AG04450 (cell line): ENCODE results near the gene CCDC85B. TPM values are rescaled to one million over a fixed set of nuclear protein-coding genes. Genes with fewer than 3 reads are reported as not detected.

Experiments used
- CTCF ChIA-PET: fragments of 300-600, 350-600 bp; formaldehyde crosslinking; extraction: SDS; loops from one replicate; lab custom pipeline; 2022; ENCODE audit warnings: antibody characterized with exemption, inconsistent platforms; lab: Charles Lee
- POLR2A ChIA-PET: fragments of 350-600 bp; formaldehyde crosslinking; extraction: SDS; loops from one replicate; lab custom pipeline; 2021; ENCODE audit warnings: antibody characterized with exemption, inconsistent platforms; lab: Yijun Ruan, JAX
- DNase-seq: peaks from one replicate; pipeline ENCODE4 v3.0.0-alpha.2; 2011; ENCODE audit warnings: low read depth, low spot score
- H3K27ac ChIP-seq: one replicate; pipeline ENCODE4 v1.5.1; 2012; ENCODE audit warnings: low read depth, low read length, control low read depth
- H3K27me3 ChIP-seq: one replicate; pipeline ENCODE4 v1.6.0; 2012; ENCODE audit warnings: low read length; ENCODE audit not compliant: control insufficient read depth, insufficient read depth
- H3K4me3 ChIP-seq: 2 replicates; pipeline ENCODE4 v1.5.1; 2011; ENCODE audit warnings: mild to moderate bottlenecking, low read depth, low read length, control low read depth
- H3K9me3 ChIP-seq: 2 replicates; pipeline ENCODE4 v1.5.1; 2012; ENCODE audit warnings: low read length; ENCODE audit not compliant: control insufficient read depth, insufficient read depth
- CTCF ChIP-seq: IDR thresholded peaks from 2 replicates; pipeline ENCODE4 v1.5.1; 2011; ENCODE audit warnings: low read depth, low read length, control low read depth, inconsistent platforms
- polyA minus RNA-seq: library from RNA; depleted of rRNA, polyadenylated mRNA; stranded (reverse); fragments of >200 nt; gene quantifications from 2 replicates; pipeline ENCODE4 v1.2.3, GENCODE V29; 2011; rRNA and poly(A)+ RNA removed
- polyA plus RNA-seq: library from polyadenylated mRNA; depleted of rRNA; stranded (reverse); fragments of >200 nt; gene quantifications from 2 replicates; pipeline ENCODE4 v1.2.3, GENCODE V29; 2011; rRNA removed

The CCDC85B gene
- polyA plus RNA-seq (13.1 and 20.2 TPM in 2 replicates), polyA minus RNA-seq (2.3 and 2.8 TPM in 2 replicates)

- no peak; the same call in 1 of the 2 replicates for TF ChIP-seq CTCF
- ChIA-PET POLR2A (interaction anchor here (0.6 to 7.3 kb wide), 22 partner anchors 10 to 422 kb away, joined by 3 to 153 read pairs (median 5); partner anchors contain the start of genes BANF1, CFL1, EFEMP2 and EIF1AD), CTCF (interaction anchor here (1.5 to 8.9 kb wide), 7 partner anchors 7 to 178 kb away, joined by 3 to 157 read pairs (median 30); partner anchors contain the start of genes CFL1, FOSL1 and MUS81)
- Histone ChIP-seq H3K27me3 (no peaks in the 10 kb centered on the region), H3K9me3 (no peaks in the 10 kb centered on the region), H3K27ac (peak within 1 kb of the TSS; percentile 98), H3K4me3 (peak within 1 kb of the TSS; percentile 72)
- DNase-seq = peak; percentile 89
Observed at GRCh38 chr11:65890324-65891218, at the start of gene CCDC85B. Gene CCDC85B (plus strand): TSS chr11:65890673. CDS start chr11:65890784, 111 bp downstream.

GRCh38 chr11:65842144-65842543 is 48.3 kb upstream of the CCDC85B start:
- CTCF ChIA-PET = interaction anchor here (0.9 kb wide), 1 partner anchor 43 kb away, joined by 6 read pairs; no protein-coding TSS in a partner anchor
- TF ChIP-seq CTCF = no peak
- no peak overlapping the region for H3K4me3 ChIP-seq
- no peaks in the 10 kb centered on the region for H3K9me3 ChIP-seq
- no peak for DNase-seq
- no peaks in the 10 kb centered on the region for H3K27me3 ChIP-seq
- H3K27ac ChIP-seq = no peak overlapping the region
- POLR2A ChIA-PET = no interaction called here

- Histone ChIP-seq H3K9me3 (no peaks in the 10 kb centered on the region), H3K27ac (no peak overlapping the region), H3K4me3 (no peak overlapping the region), H3K27me3 (no peaks in the 10 kb centered on the region)
- DNase-seq = no peak
- CTCF ChIA-PET = no interaction called here
- no peak for TF ChIP-seq CTCF
- POLR2A ChIA-PET = interaction anchor here (0.9 kb wide), 1 partner anchor 10 kb away, joined by 4 read pairs; the partner anchor contains the start of gene SNX32
Observed at GRCh38 chr11:65843811-65844210, 46.7 kb upstream of the CCDC85B start.

- no peak for TF ChIP-seq CTCF
- ChIA-PET POLR2A (interaction anchor here (0.7 to 0.9 kb wide), 3 partner anchors 11 to 44 kb away, joined by 4 to 16 read pairs (median 12); partner anchors contain the start of genes FIBP and SNX32), CTCF (no interaction called here)
- no peak overlapping the region for H3K4me3 ChIP-seq
- H3K27me3 ChIP-seq = no peaks in the 10 kb centered on the region
- H3K27ac ChIP-seq = no peak overlapping the region
- no peaks in the 10 kb centered on the region for H3K9me3 ChIP-seq
- DNase-seq = no peak
Observed at GRCh38 chr11:65844231-65844872, 46.1 kb upstream of the CCDC85B start.
